Neural progenitor cell (in vitro differentiated cells): ENCODE data around the gene PITRM1. TPM values are rescaled to one million over a fixed set of nuclear protein-coding genes. Genes with fewer than 3 reads are reported as not detected.

Source experiments
- DNase-seq: peaks from one replicate; pipeline ENCODE4 v3.0.0-alpha.2; 2016; ENCODE audit warnings: low spot score
- H2AFZ ChIP-seq: fragments of 200-600 bp; sonication (generic); replicated peaks from 2 replicates; pipeline ENCODE4 v1.6.1; 2016; ENCODE audit warnings: antibody characterized with exemption
- H3F3A ChIP-seq: fragments of 200-600 bp; sonication (generic); 2 replicates; pipeline ENCODE4 v1.6.1; 2016; ENCODE audit warnings: antibody characterized with exemption, low read depth
- H3K27ac ChIP-seq: fragments of 200-600 bp; sonication (generic); 2 replicates; pipeline ENCODE4 v1.5.1; 2016; ENCODE audit warnings: mild to moderate bottlenecking
- H3K27me3 ChIP-seq: fragments of 200-600 bp; sonication (generic); 2 replicates; pipeline ENCODE4 v1.6.1; 2016; ENCODE audit warnings: mild to moderate bottlenecking, moderate library complexity
- H3K36me3 ChIP-seq: fragments of 200-600 bp; sonication (generic); 2 replicates; pipeline ENCODE4 v1.5.1; 2016
- H3K4me1 ChIP-seq: fragments of 200-600 bp; sonication (generic); 2 replicates; pipeline ENCODE4 v1.6.1; 2016; ENCODE audit warnings: mixed run types
- H3K4me2 ChIP-seq: fragments of 200-600 bp; sonication (generic); 2 replicates; pipeline ENCODE4 v1.6.1; 2016
- H3K4me3 ChIP-seq: fragments of 200-600 bp; sonication (generic); 2 replicates; pipeline ENCODE4 v1.5.1; 2016
- H3K79me2 ChIP-seq: fragments of 200-600 bp; sonication (generic); 2 replicates; pipeline ENCODE4 v1.6.1; 2016; ENCODE audit warnings: low read depth
- H3K9ac ChIP-seq: fragments of 200-600 bp; sonication (generic); 2 replicates; pipeline ENCODE4 v1.6.1; 2016
- H3K9me3 ChIP-seq: fragments of 200-600 bp; sonication (generic); 2 replicates; pipeline ENCODE4 v1.5.1; 2016; ENCODE audit warnings: low read depth
- H4K20me1 ChIP-seq: fragments of 200-600 bp; sonication (generic); 2 replicates; pipeline ENCODE4 v1.6.1; 2016; ENCODE audit warnings: low read depth
- H3K27ac Mint-ChIP-seq: 3 replicates; pipeline ENCODE4 v1.8.0; 2021; ENCODE audit warnings: mixed read lengths
- H3K27me3 Mint-ChIP-seq: 2 replicates; pipeline ENCODE4 v1.8.0; 2022; ENCODE audit warnings: low read depth, mild to moderate bottlenecking, inconsistent platforms, moderate library complexity, mixed read lengths; ENCODE audit not compliant: insufficient read depth
- H3K36me3 Mint-ChIP-seq: 3 replicates; pipeline ENCODE4 v1.8.0; 2021; ENCODE audit warnings: mixed read lengths
- H3K4me1 Mint-ChIP-seq: 3 replicates; pipeline ENCODE4 v1.8.0; 2021; ENCODE audit warnings: mixed read lengths
- H3K4me3 Mint-ChIP-seq: 3 replicates; pipeline ENCODE4 v1.8.0; 2021; ENCODE audit warnings: mild to moderate bottlenecking, moderate library complexity, mixed read lengths
- H3K9me3 Mint-ChIP-seq: 3 replicates; pipeline ENCODE4 v1.8.0; 2020; ENCODE audit warnings: mixed read lengths
- EZH2 ChIP-seq: fragments of 200-600 bp; sonication (generic); IDR thresholded peaks from 2 replicates; pipeline ENCODE4 v1.6.1; 2017; ENCODE audit warnings: antibody characterized with exemption, mild to moderate bottlenecking, moderate library complexity
- EZH2phosphoT487 ChIP-seq: fragments of 200-600 bp; sonication (generic); IDR thresholded peaks from 2 replicates; pipeline ENCODE4 v1.6.1; 2017; ENCODE audit warnings: antibody characterized with exemption
- total RNA-seq: library from RNA; depleted of rRNA; stranded (reverse); fragments of >200 nt; gene quantifications from 2 replicates; pipeline ENCODE4 v1.2.3, GENCODE V29; 2015; ENCODE audit warnings: low replicate concordance
- TF ChIP-seq, protein P1 (sequence below): fragments of 200-600 bp; sonication (generic); IDR thresholded peaks from 2 replicates; pipeline ENCODE4 v1.5.1; 2017; ENCODE audit warnings: antibody characterized with exemption, mild to moderate bottlenecking

The PITRM1 gene
- total RNA-seq, 1 donor from 2014 or later, result 38.0 TPM

GRCh38 chr10:3195726-3196125, 23.1 kb upstream of the PITRM1 start:
- Histone ChIP-seq H3K4me3 (no peak overlapping the region), H3K4me1 (peaks cover 5% of the 10 kb centered on the region), H3K27me3 (peaks cover 9% of the 10 kb centered on the region), H3K79me2 (no peaks in the 10 kb centered on the region), H2AFZ (no peak overlapping the region), H3K4me2 (no peak overlapping the region), H3K36me3 (no peaks in the 10 kb centered on the region), H3K27ac (no peak overlapping the region), H3K9me3 (no peaks in the 10 kb centered on the region), H4K20me1 (no peaks in the 10 kb centered on the region), H3K9ac (no peak overlapping the region), H3F3A (no peaks in the 10 kb centered on the region)
- peaks cover 5% of the 10 kb centered on the region for H3K27me3 Mint-ChIP-seq
- H3K4me1 Mint-ChIP-seq, result peaks cover 24% of the 10 kb centered on the region
- no peak overlapping the region for H3K27ac Mint-ChIP-seq
- TF ChIP-seq EZH2 (no peak), EZH2phosphoT487 (no peak)
- TF ChIP-seq, protein P1, sequence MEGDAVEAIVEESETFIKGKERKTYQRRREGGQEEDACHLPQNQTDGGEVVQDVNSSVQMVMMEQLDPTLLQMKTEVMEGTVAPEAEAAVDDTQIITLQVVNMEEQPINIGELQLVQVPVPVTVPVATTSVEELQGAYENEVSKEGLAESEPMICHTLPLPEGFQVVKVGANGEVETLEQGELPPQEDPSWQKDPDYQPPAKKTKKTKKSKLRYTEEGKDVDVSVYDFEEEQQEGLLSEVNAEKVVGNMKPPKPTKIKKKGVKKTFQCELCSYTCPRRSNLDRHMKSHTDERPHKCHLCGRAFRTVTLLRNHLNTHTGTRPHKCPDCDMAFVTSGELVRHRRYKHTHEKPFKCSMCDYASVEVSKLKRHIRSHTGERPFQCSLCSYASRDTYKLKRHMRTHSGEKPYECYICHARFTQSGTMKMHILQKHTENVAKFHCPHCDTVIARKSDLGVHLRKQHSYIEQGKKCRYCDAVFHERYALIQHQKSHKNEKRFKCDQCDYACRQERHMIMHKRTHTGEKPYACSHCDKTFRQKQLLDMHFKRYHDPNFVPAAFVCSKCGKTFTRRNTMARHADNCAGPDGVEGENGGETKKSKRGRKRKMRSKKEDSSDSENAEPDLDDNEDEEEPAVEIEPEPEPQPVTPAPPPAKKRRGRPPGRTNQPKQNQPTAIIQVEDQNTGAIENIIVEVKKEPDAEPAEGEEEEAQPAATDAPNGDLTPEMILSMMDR, result no peak
- no peak for DNase-seq
- H3K4me3 Mint-ChIP-seq, result no peak overlapping the region
- no peaks in the 10 kb centered on the region for H3K36me3 Mint-ChIP-seq
- no peaks in the 10 kb centered on the region for H3K9me3 Mint-ChIP-seq

GRCh38 chr10:3195286-3195685, 22.7 kb upstream of the PITRM1 start:
- Histone ChIP-seq H3K9me3 (no peaks in the 10 kb centered on the region), H2AFZ (no peak overlapping the region), H3K36me3 (no peaks in the 10 kb centered on the region), H4K20me1 (no peaks in the 10 kb centered on the region), H3K4me3 (no peak overlapping the region), H3K27me3 (peaks cover 9% of the 10 kb centered on the region), H3K79me2 (no peaks in the 10 kb centered on the region), H3F3A (no peaks in the 10 kb centered on the region), H3K9ac (no peak overlapping the region), H3K27ac (no peak overlapping the region), H3K4me1 (peaks cover 5% of the 10 kb centered on the region), H3K4me2 (no peak overlapping the region)
- no peak overlapping the region for H3K27ac Mint-ChIP-seq
- H3K4me1 Mint-ChIP-seq, result peaks cover 21% of the 10 kb centered on the region
- no peaks in the 10 kb centered on the region for H3K36me3 Mint-ChIP-seq
- no peak for DNase-seq
- TF ChIP-seq EZH2, result no peak
- TF ChIP-seq EZH2phosphoT487, result no peak
- TF ChIP-seq, protein P1, result no peak
- no peaks in the 10 kb centered on the region for H3K9me3 Mint-ChIP-seq
- no peak overlapping the region for H3K4me3 Mint-ChIP-seq
- H3K27me3 Mint-ChIP-seq, result peaks cover 3% of the 10 kb centered on the region

- no peak overlapping the region for H3K27ac ChIP-seq
- no peaks in the 10 kb centered on the region for H3F3A ChIP-seq
- H3K4me1 Mint-ChIP-seq, result peaks cover 21% of the 10 kb centered on the region
- H3K27me3 ChIP-seq, result peaks cover 9% of the 10 kb centered on the region
- no peak overlapping the region for H2AFZ ChIP-seq
- H3K4me2 ChIP-seq, result no peak overlapping the region
- H4K20me1 ChIP-seq, result no peaks in the 10 kb centered on the region
- H3K36me3 Mint-ChIP-seq, result no peaks in the 10 kb centered on the region
- no peak for DNase-seq
- H3K79me2 ChIP-seq, result no peaks in the 10 kb centered on the region
- H3K4me3 Mint-ChIP-seq, result no peak overlapping the region
- H3K4me3 ChIP-seq, result no peak overlapping the region
- H3K9ac ChIP-seq, result no peak overlapping the region
- peaks cover 5% of the 10 kb centered on the region for H3K27me3 Mint-ChIP-seq
- H3K36me3 ChIP-seq, result no peaks in the 10 kb centered on the region
- H3K27ac Mint-ChIP-seq, result no peak overlapping the region
- peaks cover 5% of the 10 kb centered on the region for H3K4me1 ChIP-seq
- no peaks in the 10 kb centered on the region for H3K9me3 ChIP-seq
- H3K9me3 Mint-ChIP-seq, result no peaks in the 10 kb centered on the region
- TF ChIP-seq EZH2 (no peak), EZH2phosphoT487 (no peak)
- TF ChIP-seq, protein P1, result no peak
Observed at GRCh38 chr10:3194871-3195270, 22.3 kb upstream of the PITRM1 start.

DNA sequence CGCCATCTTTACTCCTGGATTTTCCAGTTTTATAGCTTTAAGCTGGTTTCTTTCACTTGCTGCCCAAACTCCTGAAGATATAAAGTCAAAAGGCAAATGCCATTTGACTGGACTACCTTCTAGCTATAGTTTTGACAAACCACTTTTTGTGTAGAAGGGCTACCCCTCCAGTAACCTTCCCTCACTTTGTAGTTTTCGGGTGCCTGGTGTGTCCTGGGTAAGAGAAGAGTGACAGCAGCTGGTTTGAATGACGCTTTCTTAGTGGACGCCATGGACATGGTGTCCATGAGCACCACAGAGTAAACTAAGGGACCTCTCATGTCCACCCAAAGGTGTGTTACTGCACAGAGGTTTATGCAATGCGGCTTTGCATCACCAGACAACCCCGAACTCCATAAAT, 21.2 kb upstream of the PITRM1 start:
- H2AFZ ChIP-seq, result no peak overlapping the region
- no peak overlapping the region for H3K27ac Mint-ChIP-seq
- H3K4me3 Mint-ChIP-seq, result no peak overlapping the region

More for the DNA sequence above, 21.2 kb upstream of the PITRM1 start:
- Histone ChIP-seq H3K9me3 (no peaks in the 10 kb centered on the region), H3K4me1 (peaks cover 5% of the 10 kb centered on the region), H4K20me1 (no peaks in the 10 kb centered on the region), H3K79me2 (no peaks in the 10 kb centered on the region), H3K4me2 (no peak overlapping the region), H3K4me3 (no peak overlapping the region), H3K27ac (no peak overlapping the region), H3K9ac (no peak overlapping the region), H3F3A (no peaks in the 10 kb centered on the region), H3K27me3 (peaks cover 9% of the 10 kb centered on the region), H3K36me3 (no peaks in the 10 kb centered on the region)
- no peaks in the 10 kb centered on the region for H3K9me3 Mint-ChIP-seq
- peaks cover 2% of the 10 kb centered on the region for H3K27me3 Mint-ChIP-seq
- TF ChIP-seq EZH2phosphoT487, result no peak
- TF ChIP-seq, protein P1, result no peak
- no peak for TF ChIP-seq EZH2
- H3K4me1 Mint-ChIP-seq, result peaks cover 27% of the 10 kb centered on the region
- no peaks in the 10 kb centered on the region for H3K36me3 Mint-ChIP-seq
- no peak for DNase-seq
